GM23338 (cell line): ENCODE data around the gene DNAJA2. TPM values are rescaled to one million over a fixed set of nuclear protein-coding genes. Genes with fewer than 3 reads are reported as not detected.

Experiments
- ATAC-seq: fragments of 200-7000 bp; cut with Tn5 transposase; 3 replicates; pipeline ENCODE4 v1.9.1; 2020
- DNase-seq: peaks from one replicate; pipeline ENCODE4 v3.0.0-alpha.2; 2015; ENCODE audit warnings: low spot score
- H2AFZ ChIP-seq: fragments of 200-600 bp; sonication (generic); 2 replicates; pipeline ENCODE4 v1.8.0; 2016; ENCODE audit warnings: antibody characterized with exemption, mild to moderate bottlenecking, moderate library complexity
- H3F3A ChIP-seq: fragments of 200-600 bp; sonication (generic); replicated peaks from 2 replicates; pipeline ENCODE4 v1.8.0; 2017; ENCODE audit warnings: antibody characterized with exemption, mixed run types, low read depth
- H3K27ac ChIP-seq: fragments of 200-600 bp; sonication (generic); 2 replicates; pipeline ENCODE4 v1.6.1; 2016; ENCODE audit warnings: low read depth
- H3K27me3 ChIP-seq: fragments of 200-600 bp; sonication (generic); 2 replicates; pipeline ENCODE4 v1.8.0; 2016; ENCODE audit warnings: mild to moderate bottlenecking, mixed run types, moderate library complexity; ENCODE audit not compliant: insufficient read depth
- H3K36me3 ChIP-seq: fragments of 200-600 bp; sonication (generic); 2 replicates; pipeline ENCODE4 v1.8.0; 2016; ENCODE audit warnings: mild to moderate bottlenecking; ENCODE audit not compliant: insufficient read depth
- H3K4me1 ChIP-seq: fragments of 200-600 bp; sonication (generic); 2 replicates; pipeline ENCODE4 v1.8.0; 2016; ENCODE audit warnings: mild to moderate bottlenecking, moderate library complexity; ENCODE audit not compliant: insufficient read depth
- H3K4me2 ChIP-seq: fragments of 200-600 bp; sonication (generic); 2 replicates; pipeline ENCODE4 v1.7.1; 2017; ENCODE audit warnings: mixed run types
- H3K4me3 ChIP-seq: fragments of 200-600 bp; sonication (generic); 2 replicates; pipeline ENCODE4 v1.6.1; 2016; ENCODE audit warnings: mixed run types
- H3K79me2 ChIP-seq: fragments of 200-600 bp; sonication (generic); replicated peaks from 2 replicates; pipeline ENCODE4 v1.8.0; 2017; ENCODE audit warnings: mild to moderate bottlenecking; ENCODE audit not compliant: insufficient read depth
- H3K9me2 ChIP-seq: fragments of 200-600 bp; sonication (generic); 2 replicates; pipeline ENCODE4 v1.8.0; 2017; ENCODE audit not compliant: insufficient read depth
- H4K20me1 ChIP-seq: fragments of 200-600 bp; sonication (generic); replicated peaks from 2 replicates; pipeline ENCODE4 v1.8.0; 2017; ENCODE audit warnings: mild to moderate bottlenecking; ENCODE audit not compliant: insufficient read depth
- H3K27ac Mint-ChIP-seq: 2 replicates; pipeline ENCODE4 v1.8.0; 2020; ENCODE audit warnings: inconsistent platforms, mild to moderate bottlenecking, moderate library complexity, mixed read lengths
- H3K27me3 Mint-ChIP-seq: 3 replicates; pipeline ENCODE4 v1.8.0; 2022; ENCODE audit warnings: low read depth, mild to moderate bottlenecking, moderate library complexity, mixed read lengths, inconsistent platforms; ENCODE audit not compliant: insufficient read depth, poor library complexity
- H3K36me3 Mint-ChIP-seq: 3 replicates; pipeline ENCODE4 v1.8.0; 2021; ENCODE audit warnings: low read depth, mild to moderate bottlenecking, inconsistent platforms, moderate library complexity, mixed read lengths
- H3K4me1 Mint-ChIP-seq: 3 replicates; pipeline ENCODE4 v1.8.0; 2020; ENCODE audit warnings: mild to moderate bottlenecking, inconsistent platforms, mixed read lengths
- H3K4me3 Mint-ChIP-seq: 3 replicates; pipeline ENCODE4 v1.8.0; 2021; ENCODE audit warnings: moderate library complexity, mild to moderate bottlenecking, inconsistent platforms, mixed read lengths
- H3K9me3 Mint-ChIP-seq: 3 replicates; pipeline ENCODE4 v1.8.0; 2020; ENCODE audit warnings: moderate library complexity, mild to moderate bottlenecking, inconsistent platforms, mixed read lengths
- CREB1 ChIP-seq: fragments of 250-450 bp; sonication (Bioruptor Pico); IDR thresholded peaks from 2 replicates; pipeline ENCODE4 v1.5.0; 2020; ENCODE audit warnings: low read depth, mild to moderate bottlenecking, moderate library complexity
- ETS1 ChIP-seq: IDR thresholded peaks from 2 replicates; pipeline ENCODE4 v1.6.1; 2016; ENCODE audit warnings: antibody characterized with exemption
- EZH2phosphoT487 ChIP-seq: fragments of 200-600 bp; sonication (generic); IDR thresholded peaks from one replicate; pipeline ENCODE4 v1.8.1; 2018; ENCODE audit warnings: antibody characterized with exemption; ENCODE audit not compliant: unreplicated experiment
- JUNB ChIP-seq: IDR thresholded peaks from one replicate; pipeline ENCODE4 v1.6.1; 2016; ENCODE audit warnings: antibody characterized with exemption; ENCODE audit not compliant: unreplicated experiment
- NANOG ChIP-seq: IDR thresholded peaks from 2 replicates; pipeline ENCODE4 v1.6.1; 2016; ENCODE audit warnings: antibody characterized with exemption, borderline replicate concordance
- POLR2AphosphoS5 ChIP-seq: IDR thresholded peaks from 2 replicates; pipeline ENCODE4 v1.6.1; 2016; ENCODE audit warnings: antibody characterized with exemption, low read depth
- STAT1 ChIP-seq: IDR thresholded peaks from one replicate; pipeline ENCODE4 v1.6.1; 2016; ENCODE audit warnings: antibody characterized with exemption; ENCODE audit not compliant: unreplicated experiment
- ZNF114 ChIP-seq: fragments of 250-450 bp; sonication (Bioruptor Pico); IDR thresholded peaks from 2 replicates; pipeline ENCODE4 v1.5.0; 2020; ENCODE audit warnings: mild to moderate bottlenecking, moderate library complexity
- ZNF331 ChIP-seq: fragments of 250-450 bp; sonication (Bioruptor Pico); IDR thresholded peaks from 2 replicates; pipeline ENCODE4 v1.5.0; 2020; ENCODE audit warnings: low read depth, mild to moderate bottlenecking, moderate library complexity
- ZNF462 ChIP-seq: fragments of 250-450 bp; sonication (Bioruptor Pico); IDR thresholded peaks from 2 replicates; pipeline ENCODE4 v1.5.0; 2020; ENCODE audit warnings: mild to moderate bottlenecking, moderate library complexity
- polyA plus RNA-seq: library from polyadenylated mRNA; unstranded; fragments of >200 nt; fragmentation: Nextera tagmentation; extraction: Ambion mirVana; gene quantifications from 2 replicates; pipeline ENCODE4 v1.2.1, GENCODE V29; 2016
- total RNA-seq: library from RNA; depleted of rRNA; stranded (reverse); fragments of >200 nt; shearing (Covaris generic); gene quantifications from 2 replicates; pipeline ENCODE4 v1.2.3, GENCODE V29; 2014
- TF ChIP-seq, protein P1 (sequence below): IDR thresholded peaks from one replicate; pipeline ENCODE4 v1.6.1; 2018; ENCODE audit warnings: antibody characterized with exemption; ENCODE audit not compliant: unreplicated experiment

The DNAJA2 gene
- total and polyA plus RNA-seq, 2 experiments from 2014 or later, result 94.5 to 101 TPM

GRCh38 chr16:46918400-46918799 is 55.1 kb downstream of the DNAJA2 start:
- peaks cover 98% of the 10 kb centered on the region for H3K36me3 Mint-ChIP-seq
- Histone ChIP-seq H3K79me2 (peaks cover 3% of the 10 kb centered on the region; the same call in 1 of the 2 replicates), H3K4me2 (no peak overlapping the region), H3K27me3 (no peaks in the 10 kb centered on the region), H4K20me1 (no peaks in the 10 kb centered on the region; the same call in 1 of the 2 replicates), H3K27ac (no peak overlapping the region), H3K36me3 (peaks cover 27% of the 10 kb centered on the region), H3K4me1 (no peaks in the 10 kb centered on the region), H2AFZ (no peak overlapping the region), H3K4me3 (no peak overlapping the region), H3K9me2 (no peaks in the 10 kb centered on the region), H3F3A (0 out of 2 replicates have a peak, but pooled peaks cover 3% of the 10 kb centered on the region)
- no peak overlapping the region for H3K4me3 Mint-ChIP-seq
- no peak for ATAC-seq
- no peak for TF ChIP-seq ZNF331 (CRISPR knock-in tag)
- TF ChIP-seq ETS1, result no peak
- no peak for TF ChIP-seq EZH2phosphoT487
- TF ChIP-seq, protein P1, sequence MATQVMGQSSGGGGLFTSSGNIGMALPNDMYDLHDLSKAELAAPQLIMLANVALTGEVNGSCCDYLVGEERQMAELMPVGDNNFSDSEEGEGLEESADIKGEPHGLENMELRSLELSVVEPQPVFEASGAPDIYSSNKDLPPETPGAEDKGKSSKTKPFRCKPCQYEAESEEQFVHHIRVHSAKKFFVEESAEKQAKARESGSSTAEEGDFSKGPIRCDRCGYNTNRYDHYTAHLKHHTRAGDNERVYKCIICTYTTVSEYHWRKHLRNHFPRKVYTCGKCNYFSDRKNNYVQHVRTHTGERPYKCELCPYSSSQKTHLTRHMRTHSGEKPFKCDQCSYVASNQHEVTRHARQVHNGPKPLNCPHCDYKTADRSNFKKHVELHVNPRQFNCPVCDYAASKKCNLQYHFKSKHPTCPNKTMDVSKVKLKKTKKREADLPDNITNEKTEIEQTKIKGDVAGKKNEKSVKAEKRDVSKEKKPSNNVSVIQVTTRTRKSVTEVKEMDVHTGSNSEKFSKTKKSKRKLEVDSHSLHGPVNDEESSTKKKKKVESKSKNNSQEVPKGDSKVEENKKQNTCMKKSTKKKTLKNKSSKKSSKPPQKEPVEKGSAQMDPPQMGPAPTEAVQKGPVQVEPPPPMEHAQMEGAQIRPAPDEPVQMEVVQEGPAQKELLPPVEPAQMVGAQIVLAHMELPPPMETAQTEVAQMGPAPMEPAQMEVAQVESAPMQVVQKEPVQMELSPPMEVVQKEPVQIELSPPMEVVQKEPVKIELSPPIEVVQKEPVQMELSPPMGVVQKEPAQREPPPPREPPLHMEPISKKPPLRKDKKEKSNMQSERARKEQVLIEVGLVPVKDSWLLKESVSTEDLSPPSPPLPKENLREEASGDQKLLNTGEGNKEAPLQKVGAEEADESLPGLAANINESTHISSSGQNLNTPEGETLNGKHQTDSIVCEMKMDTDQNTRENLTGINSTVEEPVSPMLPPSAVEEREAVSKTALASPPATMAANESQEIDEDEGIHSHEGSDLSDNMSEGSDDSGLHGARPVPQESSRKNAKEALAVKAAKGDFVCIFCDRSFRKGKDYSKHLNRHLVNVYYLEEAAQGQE, result no peak
- no peak for TF ChIP-seq STAT1
- no peak for TF ChIP-seq CREB1
- no peak for TF ChIP-seq ZNF114 (CRISPR knock-in tag)
- TF ChIP-seq NANOG, result no peak
- no peak for TF ChIP-seq JUNB
- H3K27me3 Mint-ChIP-seq, result peaks cover 38% of the 10 kb centered on the region
- no peak overlapping the region for H3K27ac Mint-ChIP-seq
- H3K9me3 Mint-ChIP-seq, result no peaks in the 10 kb centered on the region; the same call in 2 of the 3 replicates
- H3K4me1 Mint-ChIP-seq, result peaks cover 2% of the 10 kb centered on the region; the same call in 1 of the 3 replicates
- DNase-seq, result no peak

GRCh38 chr16:46916980-46917379 is 56.5 kb downstream of the DNAJA2 start:
- H3K27me3 ChIP-seq, result no peaks in the 10 kb centered on the region
- peaks cover 30% of the 10 kb centered on the region for H3K27me3 Mint-ChIP-seq
- H3K9me3 Mint-ChIP-seq, result no peaks in the 10 kb centered on the region; the same call in 2 of the 3 replicates
- no peak overlapping the region for H3K27ac Mint-ChIP-seq
- peaks cover 4% of the 10 kb centered on the region for H4K20me1 ChIP-seq
- peaks cover 28% of the 10 kb centered on the region for H3K36me3 ChIP-seq
- H3F3A ChIP-seq, result peaks cover 8% of the 10 kb centered on the region; the same call in 1 of the 2 replicates
- no peak overlapping the region for H3K4me2 ChIP-seq
- H3K79me2 ChIP-seq, result peaks cover 3% of the 10 kb centered on the region; the same call in 1 of the 2 replicates
- H3K4me3 ChIP-seq, result no peak overlapping the region
- no peak for DNase-seq
- no peaks in the 10 kb centered on the region for H3K4me1 ChIP-seq
- H3K27ac ChIP-seq, result no peak overlapping the region
- peaks cover 2% of the 10 kb centered on the region; the same call in 1 of the 3 replicates for H3K4me1 Mint-ChIP-seq
- no peak overlapping the region for H3K4me3 Mint-ChIP-seq
- no peaks in the 10 kb centered on the region for H3K9me2 ChIP-seq
- ATAC-seq, result peak; percentile 75
- H2AFZ ChIP-seq, result no peak overlapping the region
- peaks cover 98% of the 10 kb centered on the region for H3K36me3 Mint-ChIP-seq
- TF ChIP-seq ZNF114 (CRISPR knock-in tag), result no peak
- no peak for TF ChIP-seq ZNF462 (CRISPR knock-in tag)
- no peak for TF ChIP-seq POLR2AphosphoS5
